G401.6 (cell line): ENCODE results near the gene ATXN2.
A peak's percentile ranks its signal among the peaks of the same experiment; 100 is the strongest.
"Not testable (repeated sequence)": the region's sequence is repeated elsewhere in the genome, so short reads cannot be mapped to it uniquely, and the experiment has no call there.

Experiments
- FAIRE-seq: peaks from 2 replicates; lab custom pipeline; 2012; peaks lifted over from hg19 to GRCh38; lab: Jason Lieb, UNC

ATXN2 gene

DNA sequence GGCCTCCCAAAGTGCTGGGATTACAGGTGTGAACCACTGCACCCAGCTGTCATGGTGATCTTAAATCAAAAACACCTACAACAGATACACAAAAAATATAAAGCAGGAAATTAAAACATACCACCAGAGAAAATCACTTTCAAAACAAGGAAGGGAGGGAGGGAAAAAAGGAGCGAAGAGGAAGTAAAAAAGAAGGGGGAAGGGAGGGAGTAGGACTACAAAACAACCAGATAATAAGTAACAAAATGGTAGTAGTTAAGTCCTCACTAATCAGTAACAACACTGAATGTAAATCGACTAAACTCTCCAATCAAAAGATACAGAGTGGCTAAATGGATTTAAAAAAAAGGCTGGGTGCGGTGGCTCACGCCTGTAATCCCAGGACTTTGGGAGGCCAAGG is 104.4 kb downstream of the ATXN2 start:
- FAIRE-seq: no peak

DNA sequence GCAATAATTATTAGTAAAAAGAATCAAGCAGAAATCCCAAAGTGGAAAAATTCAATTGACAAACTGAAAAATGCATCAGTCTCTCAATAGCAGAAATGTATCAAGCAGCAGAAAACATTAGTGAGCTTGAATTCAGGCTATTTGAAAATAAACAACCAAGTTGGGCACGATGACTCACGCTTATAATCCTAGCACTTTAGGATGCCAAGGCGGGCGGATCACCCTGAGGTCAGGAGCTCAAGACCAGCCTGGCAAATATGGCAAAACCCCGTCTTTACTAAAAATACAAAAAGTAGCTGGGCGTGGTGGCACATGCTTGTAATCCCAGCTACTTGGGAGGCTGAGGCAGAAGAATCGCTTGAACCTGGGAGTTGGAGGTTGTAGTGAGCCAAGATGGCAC is 106.1 kb downstream of the ATXN2 start:
- not testable (repeated sequence) for FAIRE-seq

DNA sequence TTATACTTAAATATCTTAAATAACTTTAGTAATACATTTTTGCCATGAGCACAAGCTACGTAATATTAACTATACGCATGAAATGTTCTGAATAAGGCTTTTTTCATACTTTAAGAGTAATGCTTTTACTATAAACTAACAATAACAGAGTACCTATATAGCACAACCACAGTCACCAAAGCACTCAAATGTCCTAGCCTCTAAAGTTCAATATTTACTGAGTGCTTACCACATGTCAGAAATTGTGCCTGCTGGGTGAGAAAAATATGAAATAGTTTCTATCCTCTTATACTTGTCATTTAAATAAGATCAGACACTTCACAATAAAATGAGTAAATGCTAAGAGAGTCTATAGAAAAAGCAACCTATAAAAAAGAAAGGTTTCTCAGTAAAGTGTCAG is 110.3 kb downstream of the ATXN2 start:
- no peak for FAIRE-seq

DNA sequence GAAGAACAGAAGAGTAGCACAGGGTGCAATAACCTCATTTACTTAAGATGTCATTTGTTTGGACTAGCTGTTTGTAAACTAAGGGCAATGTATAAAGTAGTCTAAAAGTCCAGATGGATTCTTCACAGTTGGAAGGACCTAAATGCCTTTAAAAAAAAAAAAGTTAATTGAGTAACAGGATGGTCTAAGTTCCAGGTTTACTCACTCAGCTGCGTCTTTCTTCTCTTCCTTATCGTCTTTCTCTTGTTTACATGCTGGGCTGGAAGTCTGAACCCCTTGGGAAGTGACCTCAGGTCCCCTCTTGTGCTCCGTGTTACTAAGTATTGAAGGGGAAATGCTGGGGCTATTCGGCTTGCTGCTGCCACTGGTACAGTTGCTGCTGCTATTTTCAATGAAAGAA is 110.8 kb downstream of the ATXN2 start:
- no peak for FAIRE-seq

DNA sequence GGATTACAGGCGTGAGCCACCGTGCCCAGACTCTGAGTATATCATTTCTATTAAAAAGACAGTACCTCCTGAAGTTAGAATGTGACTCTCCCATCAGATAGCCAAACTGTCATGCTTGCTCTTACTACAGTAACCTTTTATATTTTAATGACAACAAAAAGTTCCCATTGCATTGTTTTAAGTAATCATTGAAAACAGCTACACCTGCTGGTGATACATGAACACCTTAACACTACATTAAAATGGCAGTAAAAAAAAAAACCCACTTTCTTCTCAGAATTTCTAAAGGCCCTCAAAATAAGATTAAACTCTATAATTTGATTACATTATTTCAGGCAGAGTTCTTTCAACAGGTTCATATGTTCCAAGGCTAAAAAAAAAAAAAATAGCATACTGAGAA is 116.7 kb downstream of the ATXN2 start:
- peak; percentile 88 for FAIRE-seq

DNA sequence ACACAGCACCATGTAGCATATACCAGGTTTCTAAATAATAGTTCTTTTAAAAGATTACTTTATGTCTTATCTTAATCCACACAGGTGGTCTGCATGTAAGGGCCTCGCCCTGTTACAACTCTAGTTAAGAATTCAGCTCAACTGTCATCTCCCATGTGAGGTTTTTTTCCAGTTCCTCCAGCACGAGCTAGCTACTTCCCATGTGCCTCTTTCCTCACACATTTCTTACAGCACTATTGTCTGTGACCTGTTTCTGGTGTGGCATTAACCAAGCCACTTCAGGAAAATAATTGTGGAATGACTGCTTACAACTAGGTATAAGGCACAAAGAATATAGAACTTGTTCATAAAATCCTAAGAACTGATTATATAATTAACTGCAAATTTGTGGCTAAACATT is 127.9 kb downstream of the ATXN2 start:
- no peak for FAIRE-seq

DNA sequence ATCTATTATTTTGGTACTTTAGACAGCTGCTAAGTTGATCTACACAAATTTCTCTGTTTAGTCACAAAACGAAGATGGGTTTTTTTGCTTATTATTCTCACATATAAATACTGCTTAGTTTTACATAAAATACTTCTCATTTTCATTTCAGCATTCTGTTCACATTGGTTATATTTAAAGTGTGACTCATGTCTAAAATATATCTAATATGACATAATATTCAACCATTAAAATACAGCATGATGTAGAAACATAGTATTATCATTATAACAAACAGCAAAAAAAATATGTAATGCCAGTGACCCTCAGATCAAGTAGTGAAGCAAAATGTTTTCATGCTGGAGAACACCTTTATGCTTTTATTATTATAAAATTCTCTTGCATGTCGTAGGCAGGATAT is 129.7 kb downstream of the ATXN2 start:
- FAIRE-seq: no peak

DNA sequence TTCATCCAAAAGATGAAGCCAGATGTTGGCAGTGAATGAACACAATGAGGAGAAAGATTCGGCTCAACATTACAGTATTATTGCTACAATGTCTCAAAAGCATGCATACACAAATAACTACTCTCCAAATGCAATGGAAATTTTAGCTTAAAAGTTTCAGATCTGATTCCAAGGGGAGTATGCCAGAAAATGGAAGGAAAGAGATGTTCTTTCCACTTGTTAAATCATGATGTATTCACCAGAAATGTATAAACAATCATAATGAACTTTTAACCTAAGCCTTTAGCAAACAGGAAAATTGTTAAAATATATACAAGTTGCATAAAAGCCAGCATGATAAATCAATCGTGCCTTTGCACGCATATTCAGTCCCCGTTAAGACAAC is 131.3 kb downstream of the ATXN2 start:
- no peak for FAIRE-seq

DNA sequence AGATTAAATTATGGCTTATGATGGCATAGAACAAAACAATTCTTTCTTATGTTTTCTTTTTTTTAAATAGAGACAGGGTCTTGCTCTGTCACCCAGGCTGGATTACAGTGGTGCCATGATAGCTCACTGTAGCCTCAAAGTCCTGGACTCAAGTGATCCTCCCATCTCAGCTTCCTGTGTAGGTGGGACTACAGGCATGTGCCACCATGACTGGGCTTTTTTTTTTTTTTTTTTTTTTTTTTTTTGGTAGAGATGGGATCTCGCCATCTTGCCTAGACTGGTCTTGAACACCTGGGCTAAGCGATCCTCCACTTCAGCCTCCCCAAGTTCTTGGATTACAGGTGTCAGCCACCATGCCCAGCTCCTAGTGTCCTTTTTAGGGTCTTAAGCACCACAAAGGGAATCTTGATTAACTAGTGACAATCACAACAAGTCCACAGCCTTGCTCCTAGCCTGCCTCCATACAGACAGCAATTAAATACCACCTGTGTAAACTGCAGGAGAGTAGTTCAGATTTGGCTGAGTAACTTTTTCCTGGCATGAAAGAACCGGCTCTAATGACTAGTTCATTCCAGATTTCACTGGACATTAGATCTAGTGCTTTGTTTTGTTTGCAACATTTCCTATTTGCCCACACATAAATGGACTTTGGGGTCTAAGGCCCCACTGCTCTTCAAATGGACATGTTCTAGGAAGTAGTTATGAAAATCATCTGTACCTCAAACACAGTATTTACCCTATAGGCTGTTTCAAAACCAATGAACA is 131.8 kb downstream of the ATXN2 start:
- FAIRE-seq: no peak

DNA sequence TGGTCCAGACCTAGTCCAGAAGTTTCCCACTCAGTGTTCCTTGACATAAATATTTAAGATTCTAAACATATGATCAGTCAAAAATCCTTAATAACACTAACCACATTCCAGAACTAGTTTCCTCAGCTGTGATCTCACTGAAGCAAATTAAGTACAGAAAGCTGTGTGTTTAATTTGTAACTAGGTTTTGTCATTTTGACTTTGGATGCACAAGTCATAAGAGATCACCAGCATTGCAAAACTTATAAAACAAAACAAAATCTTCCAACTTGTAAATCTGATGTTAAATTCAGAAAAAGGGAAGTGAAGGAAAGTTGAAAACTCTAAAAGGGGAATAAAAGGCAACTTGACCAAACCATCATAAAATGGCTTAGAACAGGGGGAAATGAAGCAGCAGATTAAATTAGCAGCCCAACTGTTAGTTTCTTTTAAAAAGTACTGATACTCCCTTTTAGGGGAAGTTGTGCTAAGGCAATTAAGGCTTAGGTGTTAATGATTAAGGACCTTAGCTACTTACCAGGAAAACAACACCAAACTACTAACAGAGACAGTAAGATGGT is 136.8 kb downstream of the ATXN2 start:
- FAIRE-seq: no peak

DNA sequence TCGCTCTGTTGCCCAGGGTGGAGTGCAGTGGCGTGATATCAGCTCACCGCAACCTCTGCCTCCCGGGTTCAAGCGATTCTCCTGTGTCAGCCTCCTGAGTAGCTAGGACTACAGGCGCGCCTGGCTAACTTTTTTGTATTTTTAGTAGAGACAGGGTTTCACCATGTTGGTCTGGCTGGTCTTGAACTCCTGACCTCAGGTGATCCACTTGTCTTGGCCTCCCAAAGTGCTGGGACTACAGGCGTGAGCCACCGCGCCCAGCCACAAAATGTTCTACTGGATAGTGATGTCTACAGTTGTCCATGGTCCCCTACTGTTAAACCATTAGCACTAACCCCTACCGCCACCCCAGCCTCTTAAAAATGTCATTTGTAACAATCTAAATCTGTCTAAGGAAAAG is 139.0 kb downstream of the ATXN2 start:
- FAIRE-seq: not testable (repeated sequence)

DNA sequence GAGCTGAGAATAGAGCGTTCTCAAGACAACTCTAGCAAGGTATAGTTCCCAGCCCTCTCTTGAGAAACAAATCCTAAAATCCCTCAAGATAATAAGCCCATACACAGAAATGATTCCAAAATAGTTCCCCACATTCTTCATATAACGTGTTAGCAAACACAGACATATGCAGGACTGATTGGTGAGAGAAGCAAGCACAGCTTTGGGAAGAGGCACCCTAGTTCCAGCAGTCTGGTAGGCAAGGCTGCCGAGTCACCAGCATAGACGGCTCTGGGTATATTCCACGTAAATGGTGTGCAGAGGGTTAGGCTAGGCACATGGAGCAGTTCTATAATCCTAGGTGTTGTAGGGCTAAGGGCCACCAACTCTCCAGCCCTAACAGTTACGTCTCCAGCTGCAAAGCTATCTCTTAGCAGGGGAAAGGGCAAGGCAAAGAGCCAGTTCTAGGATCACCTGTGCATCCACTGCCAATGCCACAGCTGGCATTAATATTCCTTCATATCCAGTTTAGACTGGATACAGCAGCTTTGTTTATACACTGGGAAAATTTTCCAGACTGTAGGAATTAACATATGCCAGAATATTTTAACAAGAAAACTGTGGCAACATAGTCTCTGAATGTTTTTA is 140.5 kb downstream of the ATXN2 start:
- no peak for FAIRE-seq

DNA sequence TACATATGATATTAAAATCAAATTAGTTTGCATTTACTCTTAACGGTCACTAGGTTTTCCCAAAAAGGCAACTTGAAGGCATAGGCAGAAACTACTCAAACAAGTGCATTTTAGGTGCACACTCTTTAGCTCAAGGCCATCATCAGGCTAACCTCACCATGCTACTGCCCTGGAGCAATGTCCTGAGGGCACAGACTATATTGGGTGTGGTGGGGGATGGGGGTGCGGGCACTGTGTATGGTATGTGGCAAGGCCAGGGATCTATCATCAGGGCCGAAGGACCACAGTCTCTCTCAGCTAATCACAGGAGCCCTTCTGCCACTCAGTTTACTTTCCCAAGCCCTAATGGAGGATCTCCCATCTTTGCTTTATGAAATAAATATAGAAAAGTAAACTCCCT is 141.5 kb downstream of the ATXN2 start:
- no peak for FAIRE-seq

DNA sequence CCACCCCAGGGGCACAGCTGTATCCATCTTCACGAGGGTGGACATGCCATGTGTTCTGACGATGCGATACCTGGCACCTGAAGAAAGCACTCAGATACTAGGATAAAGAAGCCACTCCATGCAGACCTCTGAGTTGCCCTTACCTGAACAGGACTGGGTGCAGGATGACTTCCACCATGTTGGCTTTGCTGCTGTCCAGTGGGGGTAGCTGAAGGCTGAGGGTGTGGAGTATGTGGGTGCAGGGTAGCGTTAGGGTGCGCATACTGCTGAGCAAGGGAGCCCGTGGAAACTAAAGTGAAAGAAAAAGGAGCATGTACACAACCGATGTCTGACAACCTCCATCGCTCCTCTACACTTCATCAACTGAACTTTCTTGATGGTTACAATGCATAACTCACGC is 142.0 kb downstream of the ATXN2 start:
- no peak for FAIRE-seq

DNA sequence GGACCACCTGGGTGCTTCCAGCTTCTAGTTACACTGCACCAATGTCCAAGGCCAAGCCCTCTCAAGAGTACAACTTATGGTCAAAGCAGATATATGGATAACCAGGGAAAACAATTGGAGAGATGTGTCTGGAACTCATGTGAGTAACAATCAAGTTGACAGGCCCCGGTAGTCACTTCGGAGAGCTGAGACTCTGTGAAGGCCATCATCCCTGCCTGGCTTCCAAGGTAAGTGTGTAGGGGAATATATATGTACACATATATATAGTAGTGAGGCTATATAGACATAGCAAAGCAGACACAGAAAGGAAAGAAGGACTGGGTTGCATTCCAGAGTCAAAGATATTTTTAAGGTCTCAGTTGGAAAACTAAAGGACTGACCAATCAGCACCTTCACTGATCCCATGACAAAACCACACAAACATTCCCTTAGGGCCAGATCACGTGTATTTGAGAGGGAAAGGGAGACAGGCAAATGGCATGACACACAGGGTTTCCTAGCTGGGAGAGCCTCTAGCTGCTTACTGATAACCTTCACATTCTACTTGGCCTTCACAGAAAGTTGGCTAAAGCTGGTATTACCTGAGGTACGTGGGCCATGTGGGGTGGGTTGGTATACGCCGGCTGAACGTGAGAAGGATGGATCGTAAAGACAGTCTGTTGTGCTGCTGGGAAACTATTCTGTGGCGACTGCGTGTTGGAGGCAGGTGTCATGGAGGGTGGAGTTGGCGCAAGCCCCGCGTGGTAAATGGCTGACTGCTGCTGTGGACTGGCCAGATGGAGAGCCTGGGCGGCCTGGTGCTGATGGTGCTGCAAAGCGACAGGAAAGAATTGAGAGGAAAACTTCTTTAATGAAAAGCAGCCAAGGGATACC is 143.4 kb downstream of the ATXN2 start:
- no peak for FAIRE-seq

DNA sequence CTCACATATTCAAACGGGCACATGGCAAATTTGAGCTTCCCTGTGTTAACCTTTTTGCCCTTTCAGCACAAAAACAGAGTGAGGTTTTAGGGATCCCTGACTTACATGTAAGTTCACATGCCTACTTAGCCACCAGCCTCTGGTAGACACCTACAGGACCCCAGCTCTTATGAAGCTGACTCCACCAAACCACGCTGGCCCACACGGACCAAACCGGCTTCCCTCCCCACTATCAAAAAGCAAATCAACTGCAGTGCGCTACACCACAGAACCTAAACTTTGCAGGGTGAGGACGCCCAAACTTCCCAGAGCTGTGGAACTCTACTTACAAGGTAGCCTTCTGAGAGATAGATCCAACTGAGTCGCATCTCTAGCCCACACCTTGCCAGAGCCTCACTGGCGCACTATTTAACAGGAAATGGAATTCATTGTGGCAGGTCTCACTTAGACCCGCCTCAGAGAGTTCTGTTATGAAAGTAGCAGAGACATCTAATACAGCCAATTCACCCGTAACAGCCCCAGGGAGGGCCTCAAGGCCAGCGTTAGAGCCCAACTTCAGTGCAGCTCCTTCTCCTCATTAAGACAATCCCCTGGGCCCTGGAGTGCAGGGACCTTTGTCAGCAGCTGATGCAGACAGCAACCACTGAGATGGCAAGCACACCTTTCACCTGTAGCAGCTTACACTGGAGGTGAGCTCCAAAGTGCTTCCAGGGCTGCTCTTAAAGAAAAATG is 144.2 kb downstream of the ATXN2 start:
- FAIRE-seq: no peak

DNA sequence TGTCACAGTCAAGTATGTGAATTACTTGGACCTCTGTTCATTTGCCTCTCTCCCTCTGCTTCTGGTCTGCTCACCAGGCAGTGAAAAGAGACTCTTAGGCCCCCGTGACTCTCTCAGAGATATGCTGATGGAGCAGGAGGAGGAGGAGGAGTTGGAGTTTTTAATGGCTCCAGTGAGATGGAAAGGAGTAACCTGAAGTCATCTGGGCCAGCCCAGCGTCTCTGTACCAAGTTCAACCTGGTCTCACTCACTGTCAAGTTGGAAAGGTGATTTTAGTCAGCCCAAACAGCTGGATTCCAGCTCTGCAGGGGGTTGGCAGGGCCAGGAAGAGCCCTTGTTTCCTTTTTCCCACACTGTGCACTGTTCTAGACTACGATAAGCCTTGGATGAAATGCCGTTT is 144.8 kb downstream of the ATXN2 start:
- no peak for FAIRE-seq

DNA sequence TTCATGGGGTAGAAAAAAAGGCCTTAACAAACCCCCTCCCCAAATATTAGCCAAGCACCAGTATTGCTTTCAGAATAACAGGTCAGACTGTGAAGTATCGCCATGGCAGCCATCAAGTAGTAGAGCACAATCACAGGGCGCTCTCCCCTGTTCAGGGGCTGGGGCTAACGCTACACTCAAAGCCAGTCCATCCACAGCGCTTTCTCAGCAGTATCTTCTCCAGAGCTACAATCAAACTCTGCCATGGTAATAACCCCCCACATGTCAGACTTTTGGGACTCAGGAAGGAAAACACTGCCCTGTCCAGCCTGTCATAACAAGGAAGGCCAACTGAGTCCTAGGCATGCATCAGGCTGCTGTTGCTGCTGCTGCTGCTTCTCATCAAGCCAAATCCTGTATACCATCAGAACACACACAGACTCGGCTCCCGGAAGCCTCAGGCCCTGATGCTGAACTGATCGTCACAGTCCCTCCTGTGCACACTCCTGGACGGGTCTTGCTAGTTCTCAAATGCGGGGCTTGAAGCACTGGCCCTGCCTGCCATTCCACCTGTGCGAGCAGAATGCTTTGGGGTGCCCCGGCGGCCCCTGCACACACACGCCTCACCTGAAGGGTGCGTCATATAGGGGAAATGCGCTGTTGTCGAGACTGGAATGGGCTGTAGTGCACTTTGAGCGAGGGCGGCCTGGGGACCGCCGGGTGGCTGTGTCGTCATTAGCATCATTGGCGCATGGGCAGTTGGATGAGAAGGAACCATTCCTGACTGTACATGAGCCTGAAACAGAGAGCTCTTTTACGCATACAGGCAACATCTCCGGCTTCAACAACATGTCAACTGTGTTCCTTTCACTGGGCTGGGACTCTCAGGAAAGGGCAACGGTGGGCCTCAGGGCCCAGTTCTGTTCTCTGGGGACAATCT is 145.8 kb downstream of the ATXN2 start:
- no peak for FAIRE-seq

DNA sequence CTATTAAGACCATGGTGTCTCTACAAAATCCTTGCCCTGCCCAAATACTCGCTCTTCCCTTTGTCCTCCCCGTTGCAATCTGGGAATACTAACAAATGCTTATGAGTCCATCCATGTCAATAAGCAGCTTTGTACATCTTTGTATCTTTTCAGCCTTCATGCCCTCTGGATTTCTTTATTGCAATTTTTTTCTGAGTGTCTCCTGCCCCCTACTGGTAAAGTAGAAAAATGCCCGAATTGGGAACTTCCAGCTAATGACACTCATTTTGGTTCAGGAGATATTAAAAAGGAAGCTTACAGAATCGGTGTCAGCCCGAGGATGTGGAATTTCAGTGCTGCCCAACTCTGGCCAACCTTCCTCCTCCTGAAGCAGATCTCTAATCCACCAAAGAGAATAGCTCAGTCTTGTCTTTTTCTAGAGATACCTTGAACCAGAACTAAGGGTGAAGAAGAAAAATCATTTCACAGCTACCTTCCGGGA is 147.4 kb downstream of the ATXN2 start:
- peak; percentile 56 for FAIRE-seq

DNA sequence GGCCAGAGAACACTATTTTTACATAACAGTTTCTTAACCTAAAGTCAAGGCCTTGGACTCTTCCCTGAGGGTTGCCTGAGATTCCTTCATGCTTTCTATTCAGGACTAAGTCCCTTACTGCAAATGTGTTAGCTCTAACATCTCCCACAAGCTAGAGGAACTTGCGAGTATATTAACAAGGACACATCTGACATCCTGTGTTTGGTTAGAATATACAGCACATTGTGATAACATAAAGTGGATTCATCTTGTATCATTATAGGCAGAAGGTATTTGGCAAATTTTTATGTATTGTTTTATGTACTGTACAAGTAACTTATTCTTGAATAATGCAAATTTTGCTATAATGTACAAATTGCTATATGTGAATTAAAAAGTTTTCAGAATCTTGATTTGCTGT is 147.9 kb downstream of the ATXN2 start:
- no peak for FAIRE-seq

DNA sequence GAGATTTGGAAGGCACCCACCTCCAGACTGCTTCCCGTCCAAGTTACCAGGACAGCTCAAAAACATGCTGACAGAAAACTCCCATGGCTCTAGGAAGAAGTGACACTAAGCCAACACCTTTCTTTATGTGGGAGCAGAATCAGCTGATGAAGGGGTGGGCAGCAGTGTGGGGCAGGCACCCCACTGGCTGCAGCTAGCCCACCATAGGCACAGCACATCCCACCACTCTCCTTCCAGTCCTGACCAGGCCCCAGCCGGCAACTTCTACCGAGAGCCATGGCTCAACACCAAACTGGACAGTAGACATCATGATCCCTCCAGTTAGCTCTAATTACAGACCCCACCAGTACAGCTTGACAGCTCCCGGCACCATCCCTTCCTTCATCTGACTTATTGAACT is 148.4 kb downstream of the ATXN2 start:
- FAIRE-seq: no peak
